ENCODE measurements around the gene PARD3B. TPM values are rescaled to one million over a fixed set of nuclear protein-coding genes. Genes with fewer than 3 reads are reported as not detected.

PARD3B gene
- total RNA-seq, 4 donors from 2014 or later = 32.8 to 69.6 (median 47.3) TPM

DNA sequence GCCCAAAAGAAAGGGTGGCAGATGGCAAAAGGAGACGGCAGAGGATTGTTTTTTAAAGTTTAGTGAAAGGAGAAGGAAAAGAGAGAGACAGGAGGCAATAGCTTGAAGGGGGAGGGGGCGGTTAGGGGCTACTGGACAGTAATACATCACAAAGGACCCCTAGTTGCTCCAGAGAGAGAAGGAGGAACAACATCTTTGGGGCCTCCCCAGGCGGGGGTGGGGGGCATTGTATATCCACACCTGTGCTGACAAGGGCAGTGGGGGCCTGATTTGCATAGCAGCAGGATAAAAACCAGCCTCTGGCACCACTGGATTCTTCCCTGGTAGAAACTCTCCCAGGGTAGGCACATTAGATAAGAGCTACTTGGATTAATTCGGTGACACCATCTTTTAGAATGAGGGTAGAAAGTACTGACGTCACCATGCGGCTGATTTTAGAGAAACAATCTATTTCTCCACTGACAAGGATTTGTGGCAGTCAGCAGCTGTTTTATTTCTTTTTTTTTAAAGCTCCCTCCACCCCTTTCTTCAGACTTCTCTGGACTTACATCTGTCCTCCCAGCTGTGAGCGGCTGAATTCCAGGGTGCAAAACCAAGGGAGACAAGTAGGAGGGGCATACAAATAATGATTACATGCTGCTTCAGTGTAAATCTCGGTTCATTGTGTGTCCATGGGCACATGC lies 937.3 kb downstream of the PARD3B start:
- TF ChIP-seq, protein P1, sequence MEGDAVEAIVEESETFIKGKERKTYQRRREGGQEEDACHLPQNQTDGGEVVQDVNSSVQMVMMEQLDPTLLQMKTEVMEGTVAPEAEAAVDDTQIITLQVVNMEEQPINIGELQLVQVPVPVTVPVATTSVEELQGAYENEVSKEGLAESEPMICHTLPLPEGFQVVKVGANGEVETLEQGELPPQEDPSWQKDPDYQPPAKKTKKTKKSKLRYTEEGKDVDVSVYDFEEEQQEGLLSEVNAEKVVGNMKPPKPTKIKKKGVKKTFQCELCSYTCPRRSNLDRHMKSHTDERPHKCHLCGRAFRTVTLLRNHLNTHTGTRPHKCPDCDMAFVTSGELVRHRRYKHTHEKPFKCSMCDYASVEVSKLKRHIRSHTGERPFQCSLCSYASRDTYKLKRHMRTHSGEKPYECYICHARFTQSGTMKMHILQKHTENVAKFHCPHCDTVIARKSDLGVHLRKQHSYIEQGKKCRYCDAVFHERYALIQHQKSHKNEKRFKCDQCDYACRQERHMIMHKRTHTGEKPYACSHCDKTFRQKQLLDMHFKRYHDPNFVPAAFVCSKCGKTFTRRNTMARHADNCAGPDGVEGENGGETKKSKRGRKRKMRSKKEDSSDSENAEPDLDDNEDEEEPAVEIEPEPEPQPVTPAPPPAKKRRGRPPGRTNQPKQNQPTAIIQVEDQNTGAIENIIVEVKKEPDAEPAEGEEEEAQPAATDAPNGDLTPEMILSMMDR (IDR thresholded peaks at IDR 0.05; ENCODE audit: low read depth) = no peak

DNA sequence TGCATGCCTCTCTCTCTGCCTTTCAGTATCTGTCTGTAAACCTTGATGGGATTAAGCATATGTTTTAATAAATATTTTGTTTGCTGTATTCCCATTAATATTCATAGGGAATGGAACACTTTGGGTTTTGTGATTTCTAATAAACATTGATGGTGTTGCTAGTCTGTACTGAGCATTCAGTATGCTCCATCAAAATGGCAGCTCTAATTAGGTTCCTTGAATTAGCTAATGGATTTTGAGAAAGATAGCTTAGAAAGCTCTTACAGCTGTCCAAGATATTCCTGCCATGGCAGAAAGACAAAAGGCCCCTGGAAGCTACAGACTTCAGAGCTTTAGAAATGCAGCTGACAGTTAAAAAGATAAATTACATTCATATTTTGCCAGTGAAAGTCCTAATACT lies 937.8 kb downstream of the PARD3B start:
- TF ChIP-seq, protein P1 (IDR thresholded peaks at IDR 0.05; ENCODE audit: low read depth) = no peak

DNA sequence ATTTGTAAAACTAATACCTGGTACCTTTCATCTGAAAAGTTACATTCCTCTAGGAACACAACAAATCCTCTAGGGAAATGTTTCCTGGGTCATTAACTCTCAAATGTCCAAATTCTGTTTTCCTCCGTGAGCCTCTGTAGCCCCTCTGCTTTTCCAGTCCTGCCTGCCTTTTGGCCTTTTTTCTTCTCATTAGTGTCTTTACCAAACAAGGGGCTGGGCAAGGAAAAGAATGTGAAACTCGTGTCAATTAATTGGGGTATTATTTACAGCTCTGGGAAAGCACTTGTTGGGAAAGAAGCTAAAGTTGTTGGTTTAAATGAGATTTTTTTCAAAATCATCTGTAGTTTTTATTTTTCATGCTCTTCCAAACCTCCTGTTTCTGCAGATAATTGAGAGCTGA lies 938.9 kb downstream of the PARD3B start:
- TF ChIP-seq, protein P1 (IDR thresholded peaks at IDR 0.05; ENCODE audit: low read depth) = no peak

DNA sequence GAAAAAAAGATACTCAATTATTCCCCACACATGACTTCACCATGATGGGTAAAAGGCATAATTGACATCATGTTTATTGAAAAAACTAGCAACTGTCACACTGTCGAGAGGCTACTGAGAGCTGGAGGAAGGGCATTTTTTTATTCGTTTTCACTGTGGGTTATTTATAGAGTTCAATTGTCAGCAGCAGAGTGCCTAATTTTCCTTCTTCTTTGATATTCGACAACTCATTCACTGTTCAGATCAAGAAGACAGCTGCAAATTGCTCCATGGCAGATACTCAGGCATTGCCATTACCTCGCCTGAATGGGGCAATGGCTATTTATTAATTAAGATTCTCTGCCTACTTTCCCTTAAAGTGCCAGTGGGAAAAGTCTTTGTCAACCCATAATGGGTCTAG lies 939.5 kb downstream of the PARD3B start:
- TF ChIP-seq, protein P1 (IDR thresholded peaks at IDR 0.05; ENCODE audit: low read depth) = no peak

DNA sequence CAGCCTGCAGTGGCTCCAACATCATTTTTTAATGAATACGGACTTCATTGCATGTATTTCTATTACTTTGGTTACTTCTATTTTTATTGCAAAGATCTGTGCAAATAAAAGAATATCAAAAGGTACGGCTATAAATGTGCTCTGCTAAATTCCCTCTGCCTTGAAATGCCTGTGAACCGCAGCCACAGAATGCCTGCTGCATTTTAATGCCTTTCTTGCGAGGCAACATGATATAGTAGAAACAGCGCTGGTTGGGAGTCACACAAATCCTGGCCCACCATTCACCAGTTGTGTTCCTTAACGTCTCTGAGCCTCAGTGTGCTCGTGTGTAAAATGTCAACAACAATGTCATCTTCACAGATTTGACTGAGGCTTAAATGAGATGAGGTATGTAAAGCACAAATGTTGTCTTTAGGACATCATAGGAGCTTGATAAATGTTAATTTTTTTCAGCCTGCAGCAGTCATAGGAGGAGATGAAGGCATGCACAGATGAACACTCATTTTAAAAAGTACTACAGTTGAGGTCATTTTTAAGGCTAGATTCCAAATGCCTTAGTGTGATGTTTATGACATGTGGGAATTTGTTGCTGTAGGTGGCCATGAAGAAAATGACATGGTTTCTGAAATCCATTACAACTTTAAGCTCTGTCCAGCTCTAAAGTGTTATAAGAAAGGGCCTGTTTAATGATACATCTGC lies 949.4 kb downstream of the PARD3B start:
- TF ChIP-seq, protein P1 (IDR thresholded peaks at IDR 0.05; ENCODE audit: low read depth) = no peak

DNA sequence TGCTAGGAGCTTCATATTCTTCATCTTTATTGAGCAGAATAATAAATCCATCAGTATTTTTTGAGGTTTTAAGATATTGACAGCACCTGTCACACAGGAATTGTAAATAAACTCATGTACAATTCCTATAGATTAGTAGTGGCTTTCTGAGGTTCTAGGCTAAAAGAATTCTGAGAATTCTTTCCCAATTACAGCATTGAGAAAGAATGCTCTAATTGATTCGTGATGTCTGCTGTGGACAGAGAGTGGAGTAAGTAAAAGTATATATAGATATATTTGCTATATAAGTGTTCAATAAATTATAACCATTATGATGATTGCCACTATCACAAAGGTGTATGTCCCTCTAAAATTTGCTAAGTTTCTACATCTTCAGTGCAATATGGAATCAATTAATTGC lies 950.5 kb downstream of the PARD3B start:
- TF ChIP-seq, protein P1 (IDR thresholded peaks at IDR 0.05; ENCODE audit: low read depth) = no peak

DNA sequence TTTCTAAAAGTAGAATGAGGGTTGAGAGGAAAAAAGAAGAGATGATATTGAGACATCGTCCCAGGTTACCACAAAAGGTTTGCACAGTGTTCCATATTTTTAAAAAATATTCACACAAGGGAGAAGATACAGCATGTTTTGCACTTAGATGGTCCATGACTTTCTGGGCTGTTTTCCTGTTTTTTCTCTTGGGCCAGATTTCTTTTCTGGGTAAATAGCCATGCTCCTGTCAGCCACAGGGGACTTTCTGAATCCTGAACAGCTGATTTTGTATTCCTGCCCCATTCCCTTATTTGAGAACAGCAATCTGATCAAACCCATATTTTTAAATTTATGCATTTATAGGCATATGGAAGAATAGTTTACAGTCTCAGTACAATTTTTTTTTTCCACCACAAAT lies 951.1 kb downstream of the PARD3B start:
- TF ChIP-seq, protein P1 (IDR thresholded peaks at IDR 0.05; ENCODE audit: low read depth) = no peak

All from subcutaneous adipose tissue (tissue), 4 donors.